ENCODE results near the gene RMDN3.

RMDN3 gene, protein sequence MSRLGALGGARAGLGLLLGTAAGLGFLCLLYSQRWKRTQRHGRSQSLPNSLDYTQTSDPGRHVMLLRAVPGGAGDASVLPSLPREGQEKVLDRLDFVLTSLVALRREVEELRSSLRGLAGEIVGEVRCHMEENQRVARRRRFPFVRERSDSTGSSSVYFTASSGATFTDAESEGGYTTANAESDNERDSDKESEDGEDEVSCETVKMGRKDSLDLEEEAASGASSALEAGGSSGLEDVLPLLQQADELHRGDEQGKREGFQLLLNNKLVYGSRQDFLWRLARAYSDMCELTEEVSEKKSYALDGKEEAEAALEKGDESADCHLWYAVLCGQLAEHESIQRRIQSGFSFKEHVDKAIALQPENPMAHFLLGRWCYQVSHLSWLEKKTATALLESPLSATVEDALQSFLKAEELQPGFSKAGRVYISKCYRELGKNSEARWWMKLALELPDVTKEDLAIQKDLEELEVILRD

GRCh38 chr15:40754883-40755811, at the start of gene RMDN3:
Gene RMDN3 (minus strand): TSS chr15:40755254. CDS start chr15:40754783, 471 bp downstream.
- peak; percentile 87 to 90 for DNase-seq (ENCODE audit: low read depth in 2 of 2)

DNA sequence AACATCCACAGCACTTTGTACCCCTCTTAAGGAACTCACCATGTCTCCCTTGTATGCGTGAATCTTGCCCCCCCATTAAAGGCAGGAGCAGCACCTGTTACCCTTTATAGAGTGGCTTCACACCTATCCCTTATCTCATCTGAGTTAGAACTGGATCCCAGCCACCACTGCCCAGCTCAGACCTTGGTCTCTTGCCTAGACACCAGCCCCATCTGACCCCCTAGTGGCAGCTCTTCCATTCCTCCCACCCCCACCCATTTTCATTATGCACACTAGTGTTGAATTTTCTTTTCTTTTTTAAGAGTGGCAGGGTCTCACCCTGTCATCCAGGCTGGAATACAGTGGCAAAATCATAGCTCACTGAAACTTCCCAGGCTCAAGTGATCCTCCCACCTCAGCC, 48.6 kb upstream of the RMDN3 start:
- no peak for DNase-seq (ENCODE audit: low read depth in 2 of 2)

GRCh38 chr15:40803076-40803475, 48.0 kb upstream of the RMDN3 start:
- DNase-seq (ENCODE audit: low read depth in 2 of 2), result no peak

DNA sequence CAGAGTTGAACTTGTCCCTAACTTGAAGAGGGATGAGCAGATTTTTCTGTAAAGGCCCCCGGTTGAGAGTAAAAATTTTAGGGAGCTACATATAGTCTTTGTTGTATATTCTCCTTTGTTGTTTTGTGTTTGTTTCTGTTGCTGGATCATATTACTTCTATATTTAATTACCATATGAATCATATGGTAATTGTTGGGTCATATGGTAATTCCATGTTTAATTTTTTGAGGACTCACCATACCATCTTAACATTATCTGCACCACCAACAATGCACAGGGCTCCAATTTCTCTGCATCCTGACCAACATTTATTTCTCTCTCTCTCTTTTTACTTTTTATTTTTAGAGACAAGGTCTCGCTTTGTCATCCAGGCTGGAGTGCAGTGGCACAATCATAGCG, 44.5 kb upstream of the RMDN3 start:
- no peak for DNase-seq (ENCODE audit: low read depth in 2 of 2)

DNA sequence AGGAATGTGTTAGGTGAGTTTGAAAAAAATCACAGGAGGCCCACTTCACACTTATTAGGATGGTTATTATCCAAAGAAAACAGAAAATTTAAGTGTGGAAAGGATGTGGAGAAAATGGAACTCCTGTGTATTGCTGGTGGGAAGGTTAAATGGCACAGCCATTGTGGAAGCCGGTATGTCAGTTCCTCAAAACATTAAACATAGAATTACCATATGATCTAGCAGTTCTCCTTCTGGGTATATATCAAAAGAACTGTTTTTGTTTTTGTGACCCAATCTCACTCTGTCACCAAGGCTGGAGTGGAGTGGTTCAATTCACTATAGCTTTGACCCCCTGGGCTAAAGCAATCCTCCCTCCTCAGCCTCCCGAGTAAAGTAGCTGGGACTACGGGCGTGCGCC, 41.5 kb upstream of the RMDN3 start:
- DNase-seq (ENCODE audit: low read depth in 2 of 2), result no peak

DNA sequence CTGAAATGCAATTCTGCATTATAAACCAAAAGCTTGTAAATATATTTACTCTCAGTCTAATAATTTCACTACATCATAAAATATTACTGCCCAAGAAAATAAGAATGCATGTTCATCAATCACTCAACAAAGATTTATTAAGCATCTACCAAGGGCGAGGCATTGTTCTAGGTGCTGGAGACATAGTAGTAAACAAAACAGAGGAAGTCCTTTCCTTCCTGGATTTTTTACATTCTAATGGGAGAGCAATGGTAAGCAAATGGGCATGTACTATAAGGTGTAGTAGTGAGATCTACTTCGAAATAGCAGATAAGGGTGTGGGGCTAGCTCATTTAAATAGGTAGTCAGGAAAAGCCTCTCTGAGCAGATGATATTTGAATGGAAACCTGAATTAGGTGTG, 41.0 kb upstream of the RMDN3 start:
- DNase-seq (ENCODE audit: low read depth in 2 of 2), result no peak

GRCh38 chr15:40793216-40793989, 38.3 kb upstream of the RMDN3 start:
- no peak for DNase-seq (ENCODE audit: low read depth in 2 of 2)

DNA sequence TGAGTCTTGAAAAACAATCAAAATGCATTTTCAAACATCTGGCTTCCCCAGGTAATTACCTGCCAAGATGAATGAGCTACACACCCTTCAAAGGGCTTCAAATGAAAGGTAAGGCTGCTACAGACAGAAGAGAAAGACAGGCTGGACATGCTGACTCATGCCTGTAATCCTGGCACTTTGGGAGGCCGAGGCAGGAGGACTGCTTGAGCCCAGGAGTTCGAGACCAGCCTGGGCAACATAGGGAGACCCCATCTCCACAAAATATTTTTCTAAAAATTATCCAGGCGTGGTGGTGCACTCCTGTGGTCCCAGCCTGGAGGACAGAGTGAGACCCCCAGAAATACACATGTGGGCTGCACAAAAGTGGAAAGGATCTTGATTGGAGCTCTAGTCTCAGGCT, 37.3 kb upstream of the RMDN3 start:
- DNase-seq (ENCODE audit: low read depth in 2 of 2), result no peak

GRCh38 chr15:40790718-40791117, 35.7 kb upstream of the RMDN3 start:
- no peak for DNase-seq (ENCODE audit: low read depth in 2 of 2)

- no peak for DNase-seq (ENCODE audit: low read depth in 2 of 2)
Observed at GRCh38 chr15:40789999-40790398, 34.9 kb upstream of the RMDN3 start.

DNA sequence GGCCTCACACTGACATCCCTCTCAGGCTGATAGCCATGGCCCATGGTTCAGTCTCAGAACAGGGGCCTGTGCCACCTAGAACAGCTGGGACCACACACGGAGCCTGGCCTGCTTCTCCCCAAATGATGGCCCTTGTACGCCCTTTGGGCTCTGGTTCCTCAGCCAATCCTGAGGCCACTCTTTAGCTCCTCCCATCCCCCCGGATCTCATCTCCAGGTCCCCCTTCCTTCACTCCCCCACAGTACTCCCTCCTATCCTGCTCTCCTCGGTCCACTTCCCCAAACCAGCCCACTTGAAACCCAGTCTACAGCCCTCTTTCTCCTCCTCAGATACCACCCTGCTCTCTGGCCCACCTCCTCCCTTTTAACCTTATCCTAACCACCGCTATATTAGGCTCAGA, 34.1 kb upstream of the RMDN3 start:
- no peak for DNase-seq (ENCODE audit: low read depth in 2 of 2)

GRCh38 chr15:40787991-40788390, 32.9 kb upstream of the RMDN3 start:
- no peak for DNase-seq (ENCODE audit: low read depth in 2 of 2)

- DNase-seq (ENCODE audit: low read depth in 2 of 2), result peak; percentile 50 to 53
Observed at GRCh38 chr15:40787344-40787841, 32.3 kb upstream of the RMDN3 start.

DNA sequence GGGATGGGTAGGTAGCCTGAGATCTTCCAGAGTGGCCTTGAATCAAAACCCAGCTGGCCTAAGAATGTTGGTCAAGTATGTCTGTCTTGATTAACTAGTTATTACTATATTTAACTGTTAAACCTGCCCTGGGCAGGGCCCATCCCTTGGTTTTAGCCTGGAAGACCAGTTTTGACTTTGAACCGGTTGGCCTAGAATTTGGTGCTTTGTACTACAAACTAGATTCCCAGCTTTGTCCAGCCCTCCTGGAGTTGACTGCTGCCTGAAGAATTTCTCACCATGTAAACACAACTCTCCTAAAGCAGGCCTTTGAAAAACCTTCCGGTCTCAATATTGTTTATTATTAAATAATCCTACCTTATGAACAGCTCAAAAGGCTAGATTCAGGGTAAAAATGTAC, 30.8 kb upstream of the RMDN3 start:
- DNase-seq (ENCODE audit: low read depth in 2 of 2), result no peak

- DNase-seq (ENCODE audit: low read depth in 2 of 2), result no peak
Observed at GRCh38 chr15:40785164-40785563, 30.1 kb upstream of the RMDN3 start.

- peak; percentile 59 to 73 for DNase-seq (ENCODE audit: low read depth in 2 of 2)
Observed at GRCh38 chr15:40782609-40783227, 27.7 kb upstream of the RMDN3 start.

- DNase-seq (ENCODE audit: low read depth in 2 of 2), result no peak
Observed at GRCh38 chr15:40776537-40777141, 21.6 kb upstream of the RMDN3 start.

GRCh38 chr15:40775740-40776536, 20.9 kb upstream of the RMDN3 start:
- DNase-seq (ENCODE audit: low read depth in 2 of 2), result no peak

DNA sequence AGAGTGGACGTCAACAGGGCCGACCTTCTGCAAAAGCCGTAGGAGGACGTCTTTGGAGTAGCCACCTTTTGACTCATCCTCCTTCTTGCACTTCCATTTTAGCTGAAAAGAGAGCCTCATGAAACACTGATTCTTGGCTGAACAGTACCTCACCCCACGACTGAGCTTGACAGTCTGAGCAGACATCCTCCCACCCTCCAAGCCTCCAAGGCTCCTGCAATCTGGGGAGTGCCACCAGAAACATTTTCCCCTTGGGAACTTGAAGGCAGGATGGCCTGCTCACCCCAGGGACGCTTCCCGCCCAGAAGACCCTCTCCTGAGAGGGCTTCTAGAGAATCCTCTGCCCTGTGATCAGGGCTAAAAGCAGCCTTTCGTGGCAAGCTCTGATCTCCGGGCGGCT, 20.0 kb upstream of the RMDN3 start:
- DNase-seq (ENCODE audit: low read depth in 2 of 2), result no peak

- DNase-seq (ENCODE audit: low read depth in 2 of 2), result no peak
Observed at GRCh38 chr15:40773902-40774301, 18.8 kb upstream of the RMDN3 start.

All from activated CD4-positive, alpha-beta T cell treated with anti-CD3 and anti-CD28 coated beads for 24 hours (primary cell).